ENCODE data around the gene PDRG1. TPM values are rescaled to one million over a fixed set of nuclear protein-coding genes. Genes with fewer than 3 reads are reported as not detected.

The PDRG1 gene
- total RNA-seq, 3 donors from 2014 or later, result 9.2 to 10.0 (median 9.9) TPM

- Histone ChIP-seq H3K9me3 (no peaks in the 10 kb centered on the region), H3K36me3 (ENCODE audit: low read depth) (no peaks in the 10 kb centered on the region), H3K4me1 (ENCODE audit: low read depth) (no peaks in the 10 kb centered on the region), H3K4me3 (no peak overlapping the region)
- intact Hi-C loops (cut with DNase I, micrococcal nuclease), result no loop called here
- ATAC-seq (no peak), DNase-seq (no peak)
- TF ChIP-seq CTCF (IDR thresholded peaks at IDR 0.05), result no peak
Observed at GRCh38 chr20:31916708-31917107, 35.1 kb downstream of the PDRG1 start.

DNA sequence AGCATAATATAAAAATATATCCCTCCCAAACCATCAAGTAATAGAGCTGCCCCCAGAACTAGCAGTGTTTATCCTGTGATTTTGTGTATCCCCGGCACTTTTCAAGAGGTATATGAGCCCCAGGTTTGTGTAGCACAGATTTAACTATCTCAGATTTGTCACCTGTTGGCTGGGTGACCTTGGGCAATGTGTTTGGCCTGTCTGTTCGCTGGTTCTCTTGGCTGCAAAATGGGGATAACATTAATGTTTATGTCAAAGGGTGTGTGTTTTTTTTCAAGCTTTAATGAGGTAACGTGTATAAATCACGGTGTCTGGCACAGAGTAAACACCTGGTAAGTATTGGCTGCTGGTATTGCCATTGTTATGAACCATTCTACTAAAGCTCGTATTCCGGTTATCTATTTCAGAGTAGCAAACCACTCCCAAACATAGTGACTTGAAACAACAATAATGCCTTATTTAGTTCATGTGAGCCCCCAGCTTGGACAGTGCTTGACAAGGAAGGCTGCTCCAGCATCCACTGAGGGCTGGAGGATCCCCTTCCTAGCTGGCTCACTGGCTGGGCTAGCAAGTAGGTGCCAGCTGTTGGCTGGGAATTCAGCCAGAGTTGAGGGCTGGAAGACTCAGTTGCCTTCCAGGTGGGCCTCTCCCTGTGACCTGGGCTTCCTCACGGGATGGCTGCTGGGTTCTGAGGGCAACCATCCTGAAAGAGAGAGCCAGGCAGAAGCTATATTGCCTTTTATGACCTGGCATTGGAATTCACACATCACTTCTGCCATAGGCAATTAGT lies 36.2 kb downstream of the PDRG1 start:
- Histone ChIP-seq H3K4me3 (no peak overlapping the region), H3K9me3 (no peaks in the 10 kb centered on the region), H3K36me3 (ENCODE audit: low read depth) (no peaks in the 10 kb centered on the region), H3K4me1 (ENCODE audit: low read depth) (no peaks in the 10 kb centered on the region)
- DNase-seq, result no peak
- no peak for TF ChIP-seq CTCF (IDR thresholded peaks at IDR 0.05)
- ATAC-seq, result no peak
- intact Hi-C loops (cut with DNase I, micrococcal nuclease), result no loop called here

GRCh38 chr20:31914170-31914569 lies 37.7 kb downstream of the PDRG1 start:
- DNase-seq (no peak), ATAC-seq (no peak)
- Histone ChIP-seq H3K4me3 (no peak overlapping the region), H3K36me3 (ENCODE audit: low read depth) (no peaks in the 10 kb centered on the region), H3K9me3 (no peaks in the 10 kb centered on the region), H3K4me1 (ENCODE audit: low read depth) (no peaks in the 10 kb centered on the region)
- intact Hi-C loops (cut with DNase I, micrococcal nuclease), result no loop called here
- TF ChIP-seq CTCF (IDR thresholded peaks at IDR 0.05), result no peak

DNA sequence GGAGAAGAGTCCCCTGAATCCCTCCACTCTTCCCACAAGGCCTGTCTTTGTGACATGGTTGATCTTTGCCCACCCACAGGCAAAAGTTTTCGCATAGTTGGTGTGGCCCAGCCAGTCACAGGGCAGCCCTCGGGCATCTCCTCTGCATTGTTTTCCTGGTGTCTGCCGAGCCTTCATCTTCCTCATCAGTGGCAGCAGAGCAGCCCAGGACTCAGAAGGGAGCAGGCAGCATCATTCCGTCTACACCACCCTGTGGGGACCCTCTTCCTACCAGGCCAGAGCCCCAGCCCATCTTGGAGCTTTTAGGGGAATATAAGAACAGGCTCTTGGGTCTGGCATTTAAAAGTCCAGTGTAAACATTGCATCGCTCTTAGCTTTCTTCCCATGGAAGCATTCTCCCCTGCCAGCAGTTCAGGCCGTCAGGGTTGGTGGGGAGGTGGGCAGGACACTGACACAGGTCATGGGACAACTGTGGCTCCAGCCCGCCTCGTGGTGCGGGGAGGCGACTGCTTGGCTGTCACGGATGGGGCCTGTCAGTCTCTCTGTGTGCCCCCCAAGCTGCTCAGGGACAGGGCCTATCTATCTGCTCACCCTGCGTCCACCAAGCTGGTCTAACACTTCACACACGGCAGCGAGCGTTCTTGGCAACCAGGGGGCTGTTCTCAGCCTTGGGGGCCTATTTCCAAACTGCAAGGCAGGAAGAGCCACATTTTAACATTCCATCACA lies 38.3 kb downstream of the PDRG1 start:
- no peak for TF ChIP-seq CTCF (IDR thresholded peaks at IDR 0.05)
- DNase-seq (no peak), ATAC-seq (no peak)
- intact Hi-C loops (cut with DNase I, micrococcal nuclease), result no loop called here
- Histone ChIP-seq H3K4me1 (ENCODE audit: low read depth) (no peaks in the 10 kb centered on the region), H3K9me3 (no peaks in the 10 kb centered on the region), H3K4me3 (no peak overlapping the region), H3K36me3 (ENCODE audit: low read depth) (no peaks in the 10 kb centered on the region)

GRCh38 chr20:31910071-31910803 lies 41.6 kb downstream of the PDRG1 start:
- no peaks in the 10 kb centered on the region for H3K9me3 ChIP-seq
- no peak for DNase-seq
- ATAC-seq, result no peak
- H3K4me3 ChIP-seq, result no peak overlapping the region
- H3K36me3 ChIP-seq (ENCODE audit: low read depth), result no peaks in the 10 kb centered on the region
- intact Hi-C loops (cut with DNase I, micrococcal nuclease), result no loop called here
- no peak for TF ChIP-seq CTCF (IDR thresholded peaks at IDR 0.05)
- H3K4me1 ChIP-seq (ENCODE audit: low read depth), result no peaks in the 10 kb centered on the region

All from mucosa of descending colon (tissue), 3 donors.